Endothelial cell of umbilical vein (primary cell): Measurements from ENCODE around the gene GAP43. TPM values are rescaled to one million over a fixed set of nuclear protein-coding genes. Genes with fewer than 3 reads are reported as not detected.

Experiments used
- BruUV-seq: library from RNA; stranded (reverse); fragments of 400-500 nt; replicated peaks from 2 replicates; lab custom pipeline; 2021; lab: Mats Ljungman, UMichigan
- CTCF ChIA-PET: fragments of 300-600, 350-600 bp; sonication (Branson Sonifier 250); formaldehyde crosslinking; loops from one replicate; lab custom pipeline; 2021; ENCODE audit warnings: antibody characterized with exemption, inconsistent platforms; lab: Charles Lee
- POLR2A ChIA-PET: fragments of 300-600, 350-600 bp; sonication (Branson Sonifier 250); formaldehyde crosslinking; loops from one replicate; lab custom pipeline; 2021; ENCODE audit warnings: antibody characterized with exemption, inconsistent platforms; lab: Charles Lee
- DNase-seq: peaks from one replicate; pipeline ENCODE4 v3.0.0-alpha.2; 2011; ENCODE audit warnings: low read depth, low spot score
- FAIRE-seq: peaks from 2 replicates; lab custom pipeline; 2011; peaks lifted over from hg19 to GRCh38; lab: Jason Lieb, UNC
- H2AFZ ChIP-seq: 2 replicates; pipeline ENCODE4 v1.6.0; 2012; ENCODE audit warnings: low read depth, low read length, control low read depth, inconsistent platforms
- H3K27ac ChIP-seq: 2 replicates; pipeline ENCODE4 v1.5.1; 2011; ENCODE audit warnings: low read depth, mild to moderate bottlenecking, control low read depth, low read length, moderate library complexity; ENCODE audit not compliant: insufficient read depth
- H3K27me3 ChIP-seq, 2 experiments: 2 replicates each; pipeline versions ENCODE4 v1.6.0 to v1.6.1; 2011; ENCODE audit warnings: low read length in 2 of 2, mixed read lengths in 1 of 2; ENCODE audit not compliant: control insufficient read depth in 2 of 2, insufficient read depth in 2 of 2
- H3K36me3 ChIP-seq, 2 experiments: 2 replicates in 1 of 2; 3 replicates in 1 of 2; pipeline ENCODE4 v1.5.1; 2011; ENCODE audit warnings: low read length in 2 of 2, mild to moderate bottlenecking in 1 of 2, moderate library complexity in 1 of 2; ENCODE audit not compliant: control insufficient read depth in 2 of 2, insufficient read depth in 2 of 2; ENCODE audit errors: extremely low read depth in 1 of 2
- H3K4me1 ChIP-seq: 3 replicates; pipeline ENCODE4 v1.5.1; 2011; ENCODE audit warnings: mild to moderate bottlenecking, low read length; ENCODE audit not compliant: control insufficient read depth, insufficient read depth; ENCODE audit errors: extremely low read depth
- H3K4me2 ChIP-seq: 2 replicates; pipeline ENCODE4 v1.6.1; 2011; ENCODE audit warnings: low read length, control low read depth, mixed read lengths; ENCODE audit not compliant: insufficient read depth
- H3K4me3 ChIP-seq, 3 experiments: fragments of 200-600 bp in 1 of 3; sonication (generic), shearing (Covaris generic) in 1 of 3; replicated peaks in 1 of 3; 2 replicates each; pipeline ENCODE4 v1.5.1; 2011 to 2016; ENCODE audit warnings: control low read depth in 3 of 3, low read length in 3 of 3, mild to moderate bottlenecking in 2 of 3, inconsistent platforms in 1 of 3, low read depth in 1 of 3, moderate library complexity in 1 of 3; ENCODE audit not compliant: insufficient read depth in 1 of 3
- H3K79me2 ChIP-seq: 2 replicates; pipeline ENCODE4 v1.6.0; 2012; ENCODE audit warnings: low read length, inconsistent platforms; ENCODE audit not compliant: control insufficient read depth, insufficient read depth
- H3K9ac ChIP-seq: replicated peaks from 2 replicates; pipeline ENCODE3; 2011; ENCODE audit warnings: low read length, control low read depth; ENCODE audit not compliant: insufficient read depth; ENCODE audit errors: extremely low read depth
- H3K9me1 ChIP-seq: replicated peaks from 3 replicates; pipeline ENCODE4 v1.6.0; 2011; ENCODE audit warnings: mild to moderate bottlenecking, low read length; ENCODE audit not compliant: control insufficient read depth, insufficient read depth; ENCODE audit errors: extremely low read depth
- H3K9me3 ChIP-seq: replicated peaks from 2 replicates; pipeline ENCODE4 v1.5.1; 2012; ENCODE audit warnings: low read length, inconsistent platforms; ENCODE audit not compliant: control insufficient read depth, insufficient read depth
- H4K20me1 ChIP-seq: replicated peaks from 2 replicates; pipeline ENCODE3; 2011; ENCODE audit warnings: mild to moderate bottlenecking, low read length; ENCODE audit not compliant: control insufficient read depth, insufficient read depth; ENCODE audit errors: extremely low read depth
- EZH2 ChIP-seq: IDR thresholded peaks from 2 replicates; pipeline ENCODE4 v1.6.1; 2012; ENCODE audit warnings: borderline replicate concordance, low read depth, mild to moderate bottlenecking, moderate library complexity, low read length, inconsistent platforms; ENCODE audit not compliant: severe bottlenecking
- FOS ChIP-seq: IDR thresholded peaks from 2 replicates; pipeline ENCODE4 v1.6.1; 2011; ENCODE audit warnings: mild to moderate bottlenecking, low read length, moderate library complexity, borderline replicate concordance; ENCODE audit not compliant: insufficient read depth
- JUN ChIP-seq: IDR thresholded peaks from 2 replicates; pipeline ENCODE4 v1.6.1; 2011; ENCODE audit warnings: borderline replicate concordance, low read depth; ENCODE audit not compliant: insufficient read length, insufficient read depth
- POLR2A ChIP-seq: IDR thresholded peaks from 2 replicates; pipeline ENCODE4 v1.6.1; 2012; ENCODE audit warnings: low read depth, mild to moderate bottlenecking, control low read depth, low read length
- POLR2AphosphoS5 ChIP-seq: IDR thresholded peaks from 2 replicates; pipeline ENCODE4 v1.6.1; 2012; ENCODE audit warnings: low read depth, mild to moderate bottlenecking, control low read depth, low read length, moderate library complexity; ENCODE audit not compliant: insufficient read depth
- dilution Hi-C: fragments of 300-500 bp; cut with MboI; formaldehyde crosslinking; loops from one replicate; pipeline ENCODE4 v1.15.0; 2019; ENCODE audit warnings: low sequenced_read_pairs; ENCODE audit not compliant: extremely low pct_ligation_motif_present
- intact Hi-C: fragments of 100-400 bp; cut with micrococcal nuclease; formaldehyde crosslinking; loops from one replicate; pipeline ENCODE4 v1.10.0; 2022
- polyA plus RNA-seq, 4 experiments: library from polyadenylated mRNA; depleted of rRNA in 3 of 4; stranded (reverse) in 3 of 4; unstranded in 1 of 4; fragments of >200 nt; gene quantifications; 2 replicates each; pipeline versions ENCODE4 v1.2.1 to v1.2.3, GENCODE V29; 2011 to 2012; ENCODE audit warnings: missing spikeins in 1 of 4
- total RNA-seq: library from RNA; stranded (reverse); gene quantifications from 2 replicates; pipeline ENCODE4 v1.2.3, GENCODE V29; 2021
- TF ChIP-seq, protein P1 (sequence below), 2 donors: IDR thresholded peaks; 1 replicate in 1 of 2; 2 replicates in 1 of 2; pipeline ENCODE4 v1.5.1; 2011; ENCODE audit warnings: low read length in 2 of 2, mild to moderate bottlenecking in 2 of 2, moderate library complexity in 2 of 2, control low read depth in 1 of 2, inconsistent platforms in 1 of 2, low read depth in 1 of 2; ENCODE audit not compliant: insufficient read depth in 1 of 2; ENCODE audit errors: extremely low read depth in 1 of 2
- TF ChIP-seq, protein P2 (sequence below): IDR thresholded peaks from 2 replicates; pipeline ENCODE4 v1.6.1; 2011; ENCODE audit not compliant: insufficient read depth, insufficient read length

GAP43 gene
- total and polyA plus RNA-seq, 2 donors (not counting 3 experiments of a cell fraction or from before 2014, with no cell fraction given): 0.06 TPM; not detected in 1

DNA sequence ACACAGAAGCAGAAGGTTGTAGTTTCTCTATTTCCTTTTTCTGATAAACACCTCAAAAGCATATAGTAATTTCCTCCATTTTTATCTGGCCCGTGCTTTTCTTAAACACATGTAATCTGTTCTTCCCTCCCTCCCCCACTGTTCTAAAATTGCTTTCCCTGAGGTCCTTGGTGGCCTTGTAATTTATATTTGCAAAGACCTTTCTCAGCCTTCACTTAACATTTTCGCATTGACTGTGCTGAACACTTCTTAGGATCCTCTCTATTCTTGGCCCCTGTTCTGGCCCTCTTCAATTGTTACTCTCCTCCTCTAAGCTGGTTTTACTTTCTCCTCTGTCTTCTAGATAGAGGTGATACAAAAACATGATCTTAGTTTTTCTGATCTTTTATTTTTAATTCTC lies 28.3 kb downstream of the GAP43 start:
- intact Hi-C loops: loop anchor here (10.0 kb wide), 1 partner anchor 1437 kb away; no protein-coding TSS in a partner anchor
- TF ChIP-seq JUN (no peak), POLR2A (no peak), EZH2 (no peak), POLR2AphosphoS5 (no peak), FOS (no peak)
- TF ChIP-seq, protein P1, sequence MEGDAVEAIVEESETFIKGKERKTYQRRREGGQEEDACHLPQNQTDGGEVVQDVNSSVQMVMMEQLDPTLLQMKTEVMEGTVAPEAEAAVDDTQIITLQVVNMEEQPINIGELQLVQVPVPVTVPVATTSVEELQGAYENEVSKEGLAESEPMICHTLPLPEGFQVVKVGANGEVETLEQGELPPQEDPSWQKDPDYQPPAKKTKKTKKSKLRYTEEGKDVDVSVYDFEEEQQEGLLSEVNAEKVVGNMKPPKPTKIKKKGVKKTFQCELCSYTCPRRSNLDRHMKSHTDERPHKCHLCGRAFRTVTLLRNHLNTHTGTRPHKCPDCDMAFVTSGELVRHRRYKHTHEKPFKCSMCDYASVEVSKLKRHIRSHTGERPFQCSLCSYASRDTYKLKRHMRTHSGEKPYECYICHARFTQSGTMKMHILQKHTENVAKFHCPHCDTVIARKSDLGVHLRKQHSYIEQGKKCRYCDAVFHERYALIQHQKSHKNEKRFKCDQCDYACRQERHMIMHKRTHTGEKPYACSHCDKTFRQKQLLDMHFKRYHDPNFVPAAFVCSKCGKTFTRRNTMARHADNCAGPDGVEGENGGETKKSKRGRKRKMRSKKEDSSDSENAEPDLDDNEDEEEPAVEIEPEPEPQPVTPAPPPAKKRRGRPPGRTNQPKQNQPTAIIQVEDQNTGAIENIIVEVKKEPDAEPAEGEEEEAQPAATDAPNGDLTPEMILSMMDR (IDR thresholded peaks at IDR 0.05; ENCODE audit: extremely low read depth in 1 of 2, insufficient read depth in 1 of 2, low read depth in 1 of 2, low read length in 2 of 2): no peak
- TF ChIP-seq, protein P2, sequence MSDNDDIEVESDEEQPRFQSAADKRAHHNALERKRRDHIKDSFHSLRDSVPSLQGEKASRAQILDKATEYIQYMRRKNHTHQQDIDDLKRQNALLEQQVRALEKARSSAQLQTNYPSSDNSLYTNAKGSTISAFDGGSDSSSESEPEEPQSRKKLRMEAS: no peak
- dilution Hi-C loops: no loop called here
- Histone ChIP-seq H2AFZ (no peak overlapping the region), H3K4me1 (no peaks in the 10 kb centered on the region), H3K27ac (no peak overlapping the region), H4K20me1 (no peaks in the 10 kb centered on the region), H3K27me3 (peaks cover 0 to 3% of the 10 kb centered on the region in 2 experiments), H3K9me1 (no peaks in the 10 kb centered on the region), H3K4me3 (no peak overlapping the region), H3K9me3 (no peaks in the 10 kb centered on the region), H3K9ac (no peak overlapping the region), H3K79me2 (no peaks in the 10 kb centered on the region), H3K4me2 (no peak overlapping the region), H3K36me3 (no peaks in the 10 kb centered on the region)
- no peak for DNase-seq
- FAIRE-seq: no peak
- CTCF ChIA-PET: no interaction called here
- POLR2A ChIA-PET: no interaction called here
- BruUV-seq: no TSS peak
